ENCODE measurements around the gene GNG13.
"Not testable (repeated sequence)": the region's sequence is repeated elsewhere in the genome, so short reads cannot be mapped to it uniquely, and the experiment has no call there.

GNG13 gene

DNA sequence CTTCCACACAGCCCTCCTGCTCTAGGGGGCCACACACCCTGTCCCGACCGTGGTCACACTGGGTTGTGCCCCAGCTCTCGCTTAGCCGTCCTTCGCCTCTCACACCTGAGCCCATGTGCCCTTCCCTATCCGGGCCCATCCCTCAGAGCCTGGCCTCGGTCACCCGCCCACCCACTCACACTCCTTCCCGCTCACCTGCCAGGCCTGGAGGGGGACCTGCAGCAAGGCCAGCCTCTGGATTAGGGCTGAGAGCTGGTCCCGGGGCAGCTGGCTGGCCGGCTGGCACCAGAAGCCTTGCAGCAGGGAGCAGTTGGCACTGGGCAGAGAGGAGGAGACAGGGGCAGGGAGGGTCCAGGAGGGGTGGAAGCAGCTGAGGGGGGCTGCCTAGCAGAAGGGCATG, 22.1 kb downstream of the GNG13 start:
- no peak overlapping the region for H3K27ac ChIP-seq
- TF ChIP-seq CTCF (conservative IDR thresholded peaks at IDR 0.05): no peak

- H3K27ac ChIP-seq: no peak overlapping the region
- TF ChIP-seq CTCF (conservative IDR thresholded peaks at IDR 0.05): no peak
These were observed 22.7 kb downstream of the GNG13 start for GRCh38 chr16:777826-778225.

GRCh38 chr16:776824-777223, 23.7 kb downstream of the GNG13 start:
- no peak for TF ChIP-seq CTCF (conservative IDR thresholded peaks at IDR 0.05)
- no peak overlapping the region for H3K27ac ChIP-seq

GRCh38 chr16:776298-776697, 24.2 kb downstream of the GNG13 start:
- H3K27ac ChIP-seq: not testable (repeated sequence)

DNA sequence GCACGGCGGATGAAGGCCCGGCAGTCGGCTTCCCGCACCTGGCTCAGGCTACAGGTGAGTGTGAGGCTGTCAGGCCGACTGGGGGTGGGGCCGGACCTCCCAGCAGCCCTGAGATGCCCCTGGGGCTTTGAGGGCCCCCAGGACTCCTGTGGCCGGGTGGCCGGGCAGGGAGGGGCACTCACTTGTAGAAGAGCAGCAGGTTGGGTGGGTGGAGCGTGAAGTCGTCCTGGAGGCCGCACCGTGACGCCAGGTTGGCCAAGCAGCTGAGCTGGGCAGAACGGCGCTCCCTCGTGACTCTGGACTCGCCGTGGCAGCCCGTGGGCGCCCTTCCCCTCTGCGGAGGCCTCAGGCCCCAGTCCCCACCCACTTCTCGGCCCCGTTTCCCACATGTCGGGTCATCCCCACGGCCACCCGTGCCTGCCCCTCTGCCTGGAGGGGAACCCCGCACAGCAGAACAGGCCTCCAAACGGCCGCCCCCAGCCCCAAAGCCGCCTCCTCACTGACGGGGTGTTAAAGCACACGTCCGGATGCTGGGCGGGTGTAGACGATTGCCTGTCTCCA, 25.2 kb downstream of the GNG13 start:
- no peak for TF ChIP-seq CTCF (conservative IDR thresholded peaks at IDR 0.05)

GRCh38 chr16:774086-775001, 26.2 kb downstream of the GNG13 start:
- H3K27ac ChIP-seq: no peak overlapping the region
- TF ChIP-seq CTCF (conservative IDR thresholded peaks at IDR 0.05): no peak

More for the DNA sequence above, 25.2 kb downstream of the GNG13 start:
- no peak overlapping the region for H3K27ac ChIP-seq

DNA sequence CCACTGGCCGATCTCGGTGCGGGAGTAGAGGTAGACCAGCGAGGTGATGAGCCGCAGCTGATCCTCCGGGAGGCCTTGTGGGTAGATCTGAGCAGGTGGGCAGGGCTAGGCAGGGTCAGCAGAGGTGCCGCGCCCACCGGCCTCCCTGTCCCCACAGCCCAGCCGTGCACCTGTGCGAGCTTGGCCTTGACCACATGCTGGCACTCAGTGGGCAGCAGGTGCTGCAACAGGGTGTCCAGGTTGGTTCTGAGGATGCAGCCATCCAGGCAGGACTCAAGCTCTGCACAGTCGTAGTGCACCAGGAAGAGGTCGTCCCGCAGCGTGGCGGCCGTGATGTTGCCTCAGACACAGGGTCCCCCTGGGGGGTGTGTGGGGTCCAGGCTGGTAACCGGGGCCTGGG, 27.6 kb downstream of the GNG13 start:
- no peak for TF ChIP-seq CTCF (conservative IDR thresholded peaks at IDR 0.05)
- no peak overlapping the region for H3K27ac ChIP-seq

DNA sequence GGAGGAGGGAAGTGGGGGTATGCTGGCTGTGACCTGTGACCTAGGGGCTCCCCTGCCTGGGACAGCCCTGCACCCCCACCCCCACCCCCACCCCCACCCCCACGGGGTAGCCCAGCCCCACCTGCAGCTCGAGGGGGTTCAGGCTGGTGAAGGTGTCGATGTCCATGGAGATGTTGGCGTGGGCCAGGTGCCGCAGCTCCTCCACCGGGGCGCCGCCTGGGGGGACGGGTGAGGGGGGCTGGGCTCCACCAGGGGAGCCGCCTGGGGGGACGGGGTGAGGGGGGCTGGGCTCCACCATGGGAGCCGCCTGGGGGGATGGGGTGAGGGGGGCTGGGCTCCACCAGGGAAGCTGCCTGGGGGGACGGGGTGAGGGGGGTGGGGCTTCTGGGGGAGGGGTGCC, 30.1 kb downstream of the GNG13 start:
- no peak for TF ChIP-seq CTCF (conservative IDR thresholded peaks at IDR 0.05)
- no peak overlapping the region for H3K27ac ChIP-seq

Data from VCaP (cell line).